NCI-H1436 treated with DMSO at 0.1 percent for 48 hours (cell line): ENCODE measurements around the gene THEMIS2.
"Not testable (repeated sequence)": the region's sequence is repeated elsewhere in the genome, so short reads cannot be mapped to it uniquely, and the experiment has no call there.

Source experiments
- DNase-seq: peaks from one replicate; lab custom pipeline; 2025; lab: John Stamatoyannopoulos, UW

Gene THEMIS2

DNA sequence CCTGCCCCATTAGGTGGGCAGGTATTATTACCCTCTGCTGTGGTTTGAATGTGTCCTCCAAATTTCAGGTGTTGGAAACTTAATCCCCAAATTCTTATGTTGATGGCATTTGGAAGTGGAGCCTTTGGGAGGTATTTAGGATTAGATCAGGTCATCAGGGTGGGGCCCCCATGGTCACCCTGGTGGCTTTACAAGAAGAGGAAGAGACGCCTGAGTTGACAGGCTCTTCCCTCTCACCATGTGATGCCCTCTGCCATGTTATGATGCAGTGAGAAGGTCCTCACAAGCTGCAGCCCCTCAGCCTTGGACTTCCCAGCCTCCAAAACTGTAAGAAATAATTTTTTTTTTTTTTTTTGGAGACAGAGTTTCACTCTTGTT is 8.8 kb upstream of the THEMIS2 start:
- no peak for DNase-seq

DNA sequence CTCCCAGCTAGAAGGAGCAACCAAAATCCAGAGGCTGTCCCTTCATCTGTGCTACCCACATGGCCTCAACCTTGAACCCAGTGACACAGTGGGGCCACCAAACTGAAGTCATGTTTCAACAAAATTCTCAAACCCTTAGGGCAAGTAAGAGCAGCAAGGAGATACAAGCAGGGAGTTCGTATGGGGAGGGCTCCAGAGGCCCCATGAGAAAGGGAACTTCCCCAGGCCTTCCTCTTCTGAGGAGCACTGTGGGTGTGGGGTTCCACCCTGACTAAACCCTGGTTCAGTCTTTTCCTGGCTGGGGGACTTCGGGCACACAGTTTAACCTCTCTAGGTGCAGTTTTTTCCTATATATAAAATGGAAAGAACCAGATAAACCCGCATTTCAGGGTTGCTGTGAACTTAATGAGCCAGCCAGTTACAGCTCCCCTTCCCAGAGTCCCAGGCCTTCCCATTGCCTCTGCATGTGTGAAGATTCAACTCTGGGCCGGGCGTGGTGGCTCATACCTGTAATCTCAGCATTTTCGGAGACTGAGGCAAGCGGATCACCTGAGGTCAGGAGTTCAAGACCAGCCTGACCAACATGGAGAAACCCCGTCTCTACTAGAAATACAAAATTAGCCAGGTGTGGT is 8.0 kb upstream of the THEMIS2 start:
- DNase-seq: no peak

DNA sequence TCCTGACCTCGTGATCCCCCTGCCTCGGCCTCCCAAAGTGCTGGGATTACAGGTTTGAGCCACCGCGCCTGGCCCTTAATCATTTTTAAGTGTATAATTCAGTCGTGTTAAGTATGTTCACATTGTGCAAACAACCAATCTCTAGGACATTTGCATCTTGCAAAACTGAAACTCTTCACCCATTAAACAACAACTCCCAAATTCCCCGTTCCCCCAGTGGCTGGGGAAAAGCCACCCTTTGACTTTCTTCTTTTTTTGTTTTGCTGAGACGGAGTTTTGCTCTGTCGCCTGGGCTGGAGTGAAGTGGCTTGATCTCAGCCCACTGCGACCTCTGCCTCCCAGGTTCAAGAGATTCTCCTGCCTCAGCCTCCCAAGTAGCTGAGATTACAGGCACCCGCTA is 6.5 kb upstream of the THEMIS2 start:
- DNase-seq: no peak

DNA sequence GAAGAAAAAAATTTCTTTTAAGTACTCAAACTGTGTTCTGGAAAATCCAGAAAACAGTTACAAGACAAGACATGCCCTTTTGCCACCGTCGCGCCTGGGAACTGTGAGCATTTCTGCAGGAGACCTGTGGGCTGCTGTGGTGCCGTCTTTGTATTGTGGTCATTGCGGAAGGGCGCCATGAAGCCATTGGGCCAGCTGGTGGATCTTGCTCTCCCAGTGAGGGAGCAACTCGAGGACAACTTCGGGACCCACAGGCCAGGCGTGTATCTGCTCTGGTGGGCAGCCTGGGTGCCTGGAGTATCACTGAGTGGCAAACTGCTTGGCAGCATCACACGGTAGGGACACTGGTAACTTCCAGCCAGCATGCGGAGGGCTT is 3.8 kb upstream of the THEMIS2 start:
- no peak for DNase-seq

DNA sequence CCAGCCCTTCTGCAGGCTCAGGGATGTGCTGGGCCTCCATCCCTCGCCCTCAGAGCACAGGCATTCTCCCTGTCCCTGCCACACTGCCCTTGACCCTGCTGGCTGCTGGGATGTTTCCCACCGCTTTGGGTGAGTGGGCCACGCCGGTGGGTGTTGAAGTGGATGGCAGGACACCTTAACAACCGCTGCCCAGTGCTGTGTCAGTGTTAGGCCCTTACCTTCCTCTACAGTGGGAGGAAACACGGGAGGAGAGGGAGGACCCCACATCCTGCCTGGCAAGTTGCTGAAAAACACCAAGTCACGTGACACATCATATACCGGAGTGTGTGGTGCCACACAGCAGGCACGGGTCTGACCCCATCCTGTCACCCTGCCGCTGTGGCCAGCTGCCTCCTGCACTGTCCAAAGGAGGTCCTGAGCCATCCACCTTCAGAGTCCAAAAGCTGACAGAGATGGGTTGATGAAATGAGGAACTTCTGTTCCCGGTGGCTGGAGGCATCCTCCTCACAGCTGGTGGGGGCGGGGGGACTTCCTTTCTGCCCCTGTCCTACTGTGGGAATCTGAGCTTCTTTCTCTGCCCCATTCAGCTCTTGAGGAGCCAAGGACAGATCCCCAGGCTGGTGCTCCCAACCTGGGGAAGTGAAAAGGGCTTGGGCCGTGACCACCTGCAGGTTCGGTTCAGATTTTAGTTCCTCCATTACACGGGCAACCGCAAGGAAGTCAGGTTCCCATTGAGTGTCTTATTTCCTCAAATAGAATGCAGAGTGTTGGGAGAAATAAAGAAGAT is 3.2 kb upstream of the THEMIS2 start:
- DNase-seq: no peak

DNA sequence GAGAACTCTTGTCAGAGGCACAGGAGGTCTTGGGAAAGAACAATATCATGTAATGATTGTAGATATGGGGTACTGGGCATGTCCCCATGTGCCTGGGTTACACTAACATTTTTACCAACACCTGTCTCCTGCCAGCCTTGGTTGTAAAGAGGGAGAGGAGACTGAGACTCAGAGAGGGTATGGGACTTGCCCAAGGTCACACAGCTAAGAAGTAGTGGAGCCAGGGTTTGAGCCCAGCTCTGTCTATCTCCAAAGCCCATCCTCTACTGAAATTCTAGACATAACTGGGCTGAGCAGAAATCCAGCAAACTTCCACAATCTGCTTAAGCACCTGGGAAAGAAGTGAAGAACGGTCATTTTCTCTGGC is 2.6 kb upstream of the THEMIS2 start:
- DNase-seq: no peak

DNA sequence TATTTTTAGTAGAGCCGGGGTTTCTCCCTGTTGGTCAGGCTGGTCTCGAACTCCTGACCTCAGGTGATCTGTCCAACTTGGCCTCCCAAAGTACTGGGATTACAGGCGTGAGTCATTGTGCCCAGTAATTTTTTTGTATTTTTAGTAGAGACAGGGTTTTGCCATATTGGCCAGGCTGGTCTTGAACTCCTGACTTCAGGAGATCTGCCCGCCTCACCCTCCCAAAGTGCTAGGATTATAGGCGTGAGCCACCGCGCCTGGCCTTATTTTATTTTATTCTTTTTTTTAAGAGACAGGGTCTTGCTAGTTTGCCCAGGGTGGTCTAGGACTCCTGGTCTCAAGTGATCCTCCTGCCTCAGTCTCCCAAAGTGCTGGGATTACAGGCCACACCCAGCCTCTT is 1.3 kb upstream of the THEMIS2 start:
- DNase-seq: not testable (repeated sequence)

DNA sequence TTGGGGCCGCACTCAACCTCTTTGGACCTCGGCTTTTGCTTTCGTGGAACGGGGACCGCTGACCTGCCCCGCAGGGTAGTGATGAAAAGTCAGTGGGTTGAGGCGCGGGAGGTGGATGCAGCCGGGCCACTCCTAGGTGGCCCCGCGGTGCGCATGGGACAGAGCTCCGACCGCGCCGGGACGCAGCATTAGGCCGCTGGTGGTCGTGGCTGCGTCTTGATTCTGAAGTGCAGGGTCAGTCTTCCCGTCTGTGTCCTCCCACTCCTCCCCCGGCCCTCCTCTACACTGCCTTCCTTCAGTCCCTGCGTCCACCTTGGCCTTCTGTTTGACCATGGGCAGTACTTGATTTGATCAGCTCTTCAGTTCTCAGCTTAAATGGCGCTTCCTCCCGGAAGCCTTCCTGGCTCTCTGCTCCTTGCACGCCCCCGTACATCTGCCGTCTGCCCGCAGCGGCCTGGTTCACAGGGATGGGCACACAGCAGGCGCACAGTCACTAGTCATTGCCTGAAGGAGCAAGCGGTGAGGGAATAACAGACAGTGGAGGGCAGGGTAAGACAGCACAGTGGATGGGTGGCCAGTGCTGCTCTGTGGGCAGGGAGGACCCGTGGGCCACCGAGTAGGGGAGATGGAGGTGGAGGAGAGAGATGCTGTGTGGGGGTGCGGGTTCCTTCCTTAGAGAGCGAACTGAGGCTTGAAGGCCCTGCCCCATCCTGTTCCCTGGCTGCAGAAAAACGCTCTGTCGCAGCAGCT is 633 bp downstream of the THEMIS2 start:
- no peak for DNase-seq

DNA sequence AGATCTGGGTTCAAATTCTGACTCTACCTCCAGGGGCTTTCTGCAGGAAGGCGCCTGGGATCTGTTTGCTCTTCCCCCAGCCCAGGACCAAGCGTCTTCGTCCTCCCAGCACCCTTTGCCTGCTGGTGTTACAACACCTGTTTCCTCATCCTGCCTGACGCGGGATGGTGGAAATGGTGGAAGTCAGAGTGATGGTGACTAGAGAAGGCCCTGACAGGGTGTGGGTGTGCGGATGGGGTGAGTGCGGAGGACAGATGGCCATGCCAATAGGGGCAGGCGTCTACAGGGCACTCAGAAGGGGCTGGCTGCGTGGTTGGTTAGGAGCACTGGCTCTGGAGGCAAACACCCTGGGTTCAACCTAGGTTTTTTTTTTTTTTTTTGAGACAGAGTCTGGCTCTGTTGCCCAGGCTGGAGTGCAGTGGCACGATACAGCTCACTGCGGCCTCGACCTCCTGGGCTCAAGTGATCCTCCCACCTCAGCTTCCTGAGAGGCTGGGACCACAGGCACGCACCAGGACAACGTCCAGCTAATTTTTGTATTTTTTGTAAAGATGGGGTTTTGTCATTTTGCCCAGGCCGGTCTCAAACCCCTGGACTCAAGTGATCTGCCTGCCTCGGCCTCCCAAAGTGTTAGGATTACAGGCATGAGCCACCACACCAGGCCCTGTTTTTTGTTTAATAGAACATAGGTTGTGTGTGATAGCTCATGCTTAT is 1.5 kb downstream of the THEMIS2 start:
- DNase-seq: no peak

DNA sequence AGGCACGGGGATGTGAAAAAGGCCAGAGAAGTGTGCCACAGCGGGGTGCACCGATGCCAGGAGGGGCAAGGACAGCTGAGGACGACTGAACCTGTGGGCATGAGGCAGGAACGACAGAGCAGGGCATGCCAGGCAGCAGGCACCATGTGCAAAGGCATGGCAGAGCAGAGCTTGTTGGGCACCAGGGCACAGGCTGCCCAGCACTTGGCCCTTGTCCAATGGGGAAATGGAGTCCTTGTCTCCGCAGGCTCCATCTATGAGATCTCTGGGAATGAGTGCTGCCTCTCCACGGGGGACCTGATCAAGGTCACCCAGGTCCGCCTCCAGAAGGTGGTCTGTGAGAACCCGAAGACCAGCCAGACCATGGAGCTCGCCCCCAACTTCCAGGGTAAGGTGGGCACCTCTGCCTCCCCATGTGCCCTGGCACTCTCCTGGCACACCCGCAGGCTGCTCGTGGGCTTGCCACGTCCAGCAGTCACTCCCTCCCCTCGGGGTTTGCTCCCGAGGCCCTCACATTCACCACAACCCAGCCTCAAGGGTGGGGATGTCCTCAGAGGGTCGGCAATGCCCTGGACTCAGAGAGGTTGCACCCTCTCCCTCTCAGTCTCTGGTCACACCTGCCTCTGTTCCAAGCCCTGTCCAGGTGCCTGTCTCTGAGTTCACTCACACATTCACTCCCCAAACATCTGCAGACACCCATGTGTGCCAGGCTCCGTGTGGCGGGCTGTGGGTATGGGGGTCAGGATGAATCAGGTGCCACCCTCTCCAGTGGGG is 4.2 kb downstream of the THEMIS2 start:
- no peak for DNase-seq

DNA sequence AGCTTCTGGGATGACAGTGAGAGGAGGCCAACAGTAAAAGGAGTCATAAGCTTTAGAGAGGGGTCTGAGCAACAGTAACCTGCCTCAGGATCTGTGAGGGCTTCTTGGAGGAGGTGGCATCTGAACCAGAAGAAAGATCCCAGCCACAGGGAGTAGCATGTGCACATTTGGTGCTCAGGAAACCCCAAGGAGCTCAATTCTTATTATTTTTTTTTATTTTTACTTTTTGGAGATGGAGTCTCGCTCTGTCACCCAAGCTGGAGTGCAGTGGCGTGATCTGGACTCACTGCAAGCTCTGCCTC is 4.7 kb downstream of the THEMIS2 start:
- DNase-seq: no peak

DNA sequence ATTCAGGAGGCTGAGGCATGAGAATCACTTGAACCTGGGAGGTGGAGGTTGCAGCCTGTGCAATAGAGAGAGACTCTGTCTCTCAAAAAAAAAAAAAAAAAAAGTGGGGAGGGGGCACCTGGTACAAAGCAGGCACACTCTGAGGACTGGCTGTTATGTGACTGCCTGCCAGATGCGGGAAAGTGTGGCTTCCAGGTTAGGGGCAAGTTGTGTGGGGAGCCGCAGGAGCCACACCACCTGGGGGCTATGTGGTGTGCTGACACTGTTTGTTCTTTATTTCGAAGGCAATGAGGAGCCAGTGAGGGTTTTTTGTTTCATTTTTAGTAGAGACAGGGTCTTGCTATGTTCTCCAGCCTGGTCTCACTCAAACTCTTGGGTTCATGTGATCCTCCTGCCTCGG is 5.7 kb downstream of the THEMIS2 start:
- DNase-seq: no peak

DNA sequence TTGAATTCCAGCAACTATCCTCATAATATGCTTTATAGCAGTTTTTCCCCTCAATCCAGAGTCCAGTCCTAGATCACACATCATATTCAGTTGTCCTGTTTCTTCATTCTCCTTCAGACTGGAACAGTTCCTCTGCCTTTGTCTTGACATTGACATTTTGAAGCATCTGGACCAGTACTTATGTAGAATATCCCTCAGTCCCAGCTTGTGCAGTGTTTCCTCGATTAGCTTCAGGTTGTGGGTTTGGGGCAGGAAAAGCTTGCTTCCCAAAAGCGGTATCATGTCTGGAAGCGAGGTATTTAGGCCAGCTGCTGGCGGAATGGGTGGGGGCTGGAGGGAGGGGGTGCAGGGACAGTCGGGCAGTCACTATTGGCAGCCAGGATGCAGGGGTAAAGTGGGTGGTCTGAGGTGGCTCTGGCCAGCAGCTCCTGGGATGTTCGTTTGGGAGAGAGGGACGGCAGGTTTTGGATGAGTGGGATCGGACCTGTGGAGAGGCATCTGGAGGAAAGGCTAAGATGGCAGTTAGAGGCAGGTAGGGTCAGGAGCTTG is 6.5 kb downstream of the THEMIS2 start:
- DNase-seq: no peak

DNA sequence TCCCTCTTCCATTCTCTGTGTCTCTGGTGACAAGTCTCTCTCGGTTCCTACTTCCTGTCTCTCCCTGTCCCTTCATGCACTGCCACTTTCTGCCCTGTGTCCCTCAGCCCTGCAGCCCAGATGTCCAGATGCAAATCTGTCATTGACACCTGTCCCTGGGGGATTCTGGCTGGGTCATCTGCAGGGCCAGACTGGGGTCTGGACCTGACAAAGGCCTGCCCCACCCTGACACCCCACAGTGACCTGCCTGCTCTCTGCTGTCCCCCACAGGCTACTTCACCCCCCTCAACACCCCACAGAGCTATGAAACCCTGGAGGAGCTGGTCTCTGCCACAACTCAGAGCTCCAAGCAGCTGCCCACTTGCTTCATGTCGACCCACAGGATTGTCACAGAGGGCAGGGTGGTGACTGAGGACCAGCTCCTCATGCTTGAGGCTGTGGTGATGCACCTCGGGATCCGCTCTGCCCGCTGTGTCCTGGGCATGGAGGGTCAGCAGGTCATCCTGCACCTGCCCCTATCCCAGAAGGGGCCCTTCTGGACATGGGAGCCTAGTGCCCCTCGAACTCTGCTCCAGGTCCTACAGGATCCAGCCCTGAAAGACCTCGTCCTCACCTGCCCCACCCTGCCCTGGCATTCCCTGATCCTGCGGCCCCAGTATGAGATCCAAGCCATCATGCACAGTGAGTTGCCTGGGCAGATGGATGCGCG is 7.2 kb downstream of the THEMIS2 start:
- no peak for DNase-seq

DNA sequence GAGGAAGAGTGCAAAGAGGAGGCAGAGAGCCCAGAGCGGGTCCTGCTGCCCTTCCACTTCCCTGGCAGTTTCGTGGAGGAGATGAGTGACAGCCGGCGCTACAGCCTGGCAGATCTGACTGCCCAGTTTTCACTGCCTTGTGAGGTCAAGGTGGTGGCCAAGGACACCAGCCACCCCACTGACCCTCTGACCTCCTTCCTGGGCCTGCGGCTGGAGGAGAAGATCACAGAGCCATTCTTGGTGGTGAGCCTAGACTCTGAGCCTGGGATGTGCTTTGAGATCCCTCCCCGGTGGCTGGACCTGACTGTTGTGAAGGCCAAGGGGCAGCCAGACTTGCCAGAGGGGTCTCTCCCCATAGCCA is 10.2 kb downstream of the THEMIS2 start:
- no peak for DNase-seq

DNA sequence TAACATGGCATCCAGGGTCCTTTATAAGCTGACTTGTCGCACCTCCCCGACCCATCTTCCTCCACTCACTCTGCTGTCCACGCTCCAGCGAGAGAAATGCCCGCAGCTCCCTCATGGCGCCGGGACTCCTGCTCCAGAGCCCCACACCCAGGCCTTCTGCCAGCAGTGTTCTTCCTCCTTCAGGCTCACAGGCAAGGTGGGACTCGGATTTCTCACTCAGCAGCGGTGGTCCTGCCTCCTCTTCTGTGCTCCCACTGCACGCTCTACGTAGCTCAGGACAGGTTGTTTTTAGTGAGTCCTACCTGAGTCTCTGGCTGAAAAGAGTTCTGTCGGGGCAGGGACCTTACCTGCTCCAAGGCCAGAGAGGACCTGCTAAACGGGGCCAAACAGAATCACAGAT is 11.2 kb downstream of the THEMIS2 start:
- no peak for DNase-seq

DNA sequence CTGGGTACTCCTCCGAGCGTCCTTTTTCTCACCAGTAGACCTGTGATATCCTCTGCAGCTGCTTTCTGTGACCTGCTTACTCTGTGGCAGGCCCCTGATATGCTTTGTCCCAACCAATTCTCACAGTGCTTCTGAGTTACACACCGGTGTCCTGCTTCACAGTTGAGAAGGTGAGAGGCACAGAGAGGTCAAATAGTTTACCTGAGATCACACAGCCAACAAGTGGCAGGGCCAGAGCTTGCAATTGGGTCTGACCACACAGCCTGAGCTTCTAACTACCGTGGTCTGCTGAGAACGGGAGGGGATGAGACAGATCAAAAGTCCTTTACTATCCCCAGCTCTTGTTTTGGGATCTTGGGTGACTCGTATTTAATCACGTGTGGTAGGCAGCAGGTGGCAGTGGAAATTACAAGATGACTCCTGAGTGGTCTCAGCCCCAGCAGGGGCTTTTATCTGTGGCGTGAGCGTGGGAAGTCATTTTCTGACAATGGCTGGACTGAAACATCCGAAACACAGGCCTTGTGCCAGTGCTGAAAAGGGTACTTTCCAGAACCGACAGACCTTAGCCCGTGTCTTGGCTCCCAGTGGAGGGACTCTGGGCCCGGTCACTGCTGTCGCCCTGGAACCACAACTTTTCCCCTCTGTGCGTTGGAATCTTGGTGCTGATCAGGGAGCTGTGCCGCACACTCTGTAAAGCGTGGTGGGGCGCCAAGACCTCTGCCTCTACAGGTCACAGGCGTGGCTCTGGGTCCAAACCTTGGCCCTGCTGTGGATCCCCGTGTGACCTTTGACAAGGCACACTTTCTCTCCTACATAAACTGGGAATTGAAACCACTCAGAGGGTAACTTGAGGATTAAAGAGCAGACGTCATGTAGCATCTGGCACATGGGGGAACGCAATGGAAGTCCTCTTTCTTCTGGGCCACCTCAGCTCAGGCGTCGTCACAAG is 11.9 kb downstream of the THEMIS2 start:
- DNase-seq: no peak

DNA sequence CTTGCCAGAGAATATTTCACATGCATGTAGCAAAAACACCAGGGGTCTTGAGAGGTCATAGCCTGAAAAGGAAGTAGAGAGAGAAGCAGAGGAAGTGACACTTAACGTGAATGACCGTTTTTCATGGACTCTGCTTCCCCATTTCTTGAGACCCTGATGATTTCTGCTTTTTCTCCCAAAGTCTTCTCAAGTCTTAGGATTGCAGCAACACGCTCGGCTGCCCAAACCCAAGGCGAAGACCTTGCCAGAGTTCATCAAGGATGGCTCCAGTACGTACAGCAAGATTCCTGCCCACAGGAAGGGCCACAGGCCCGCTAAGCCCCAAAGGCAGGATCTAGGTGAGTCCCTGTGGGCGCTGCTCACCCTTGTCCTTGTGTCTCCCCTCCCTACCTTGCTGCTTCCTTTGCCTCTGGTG is 12.8 kb downstream of the THEMIS2 start:
- no peak for DNase-seq

DNA sequence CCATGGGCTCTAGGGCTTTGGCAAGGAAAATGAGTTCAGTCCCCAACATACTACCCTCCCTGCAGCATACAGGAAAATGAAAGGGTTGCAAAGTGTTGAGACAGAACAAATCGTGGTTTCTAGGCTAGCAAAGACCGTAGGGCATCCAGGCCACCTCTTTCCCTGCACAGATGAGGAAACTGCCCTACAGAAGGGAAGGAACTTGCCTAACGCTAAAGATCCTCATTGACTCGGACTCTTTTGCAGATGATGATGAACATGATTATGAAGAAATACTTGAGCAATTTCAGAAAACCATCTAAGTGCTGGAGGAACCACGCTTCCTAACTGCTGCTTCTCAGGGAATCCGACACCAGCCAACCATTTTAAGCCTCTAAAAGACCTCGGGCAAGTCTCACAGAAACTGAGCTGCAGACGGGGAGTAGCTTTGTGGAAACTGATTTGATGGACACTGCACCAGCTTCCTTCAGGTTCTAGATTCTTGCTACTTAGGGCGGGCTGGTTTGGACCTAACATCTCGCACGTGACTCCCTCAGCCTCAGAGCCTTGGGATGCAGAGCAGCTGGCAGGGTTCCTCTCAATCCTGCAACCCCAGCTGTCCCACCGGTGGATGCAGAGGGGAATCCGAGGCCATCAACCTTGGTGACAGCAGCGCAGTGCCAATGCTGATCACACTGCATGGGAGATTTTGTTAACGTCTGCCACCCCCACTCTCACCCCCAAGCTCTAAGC is 13.4 kb downstream of the THEMIS2 start:
- no peak for DNase-seq

DNA sequence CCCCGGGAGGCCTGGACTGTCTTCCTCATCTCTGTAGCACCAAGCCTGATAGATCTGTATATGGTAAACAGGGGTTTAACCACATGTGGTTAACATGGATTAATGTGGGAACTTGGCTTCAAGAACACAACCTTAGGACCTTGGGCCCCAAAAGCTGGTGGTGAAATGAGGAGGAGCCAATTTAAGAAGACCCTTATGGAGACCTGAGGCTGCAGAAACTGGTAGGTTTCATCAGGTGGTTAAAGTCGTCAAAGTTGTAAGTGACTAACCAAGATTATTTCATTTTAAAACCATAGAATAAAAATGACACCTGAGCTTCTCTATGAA is 14.0 kb downstream of the THEMIS2 start:
- no peak for DNase-seq
